ENCODE results near the gene ADCK2.

GRCh38 chr7:140623980-140624379 lies 48.8 kb upstream of the ADCK2 start:
- TF ChIP-seq CTCF (IDR thresholded peaks at IDR 0.05) (no peak), POLR2A (IDR thresholded peaks at IDR 0.05) (no peak)
